ENCODE results near the gene DIO1. TPM values are rescaled to one million over a fixed set of nuclear protein-coding genes. Genes with fewer than 3 reads are reported as not detected.

DIO1 gene
- total RNA-seq, 1 experiment from 2014 or later: not detected

DNA sequence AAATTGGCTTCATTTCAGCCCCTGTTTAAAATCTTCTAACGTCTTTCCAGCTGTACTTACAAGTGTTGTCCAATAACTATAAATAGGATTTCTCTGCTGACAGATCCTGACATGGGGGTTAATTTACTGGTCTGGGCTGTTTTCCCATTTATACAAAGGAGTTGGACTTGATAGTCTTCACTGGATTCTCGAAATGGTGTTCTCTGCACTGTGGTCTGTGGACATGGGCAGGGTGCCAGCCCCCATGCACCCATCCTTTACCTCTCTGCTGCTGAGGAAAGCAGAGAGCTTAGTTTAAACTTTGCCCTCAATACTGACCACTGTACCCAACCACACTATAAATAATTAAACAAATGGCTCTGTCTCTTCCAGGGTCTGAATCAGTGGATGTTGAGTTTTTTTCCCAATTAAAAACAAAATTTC is 5.2 kb downstream of the DIO1 start:
- intact Hi-C loops (cut with micrococcal nuclease; ENCODE audit: unreplicated experiment): no loop called here
- Histone ChIP-seq H3K27me3 (replicated peaks; ENCODE audit: insufficient read depth, low read depth, low read length, poor library complexity) (no peaks in the 10 kb centered on the region), H3K4me1 (ENCODE audit: insufficient read depth, low read length, poor library complexity, severe bottlenecking) (no peaks in the 10 kb centered on the region), H3K36me3 (ENCODE audit: insufficient read depth, low read length, poor library complexity, severe bottlenecking) (no peaks in the 10 kb centered on the region), H3K9me3 (ENCODE audit: low read depth, low read length, poor library complexity, severe bottlenecking) (no peaks in the 10 kb centered on the region), H3K4me3 (ENCODE audit: low read depth, low read length, poor library complexity, severe bottlenecking) (no peak overlapping the region), H3K27ac (ENCODE audit: low read depth, low read length, poor library complexity, severe bottlenecking) (no peak overlapping the region)
- CTCF ChIA-PET: no interaction called here
- no TSS peak for BruUV-seq (replicated peaks)
- POLR2A ChIA-PET (ENCODE audit: low non-redundant PET): no interaction called here
- no peak for DNase-seq (ENCODE audit: low spot score)
- no peak for TF ChIP-seq EZH2 (IDR thresholded peaks at IDR 0.05; ENCODE audit: borderline replicate concordance, low read depth, low read length, poor library complexity, severe bottlenecking)
- TF ChIP-seq, protein P1, sequence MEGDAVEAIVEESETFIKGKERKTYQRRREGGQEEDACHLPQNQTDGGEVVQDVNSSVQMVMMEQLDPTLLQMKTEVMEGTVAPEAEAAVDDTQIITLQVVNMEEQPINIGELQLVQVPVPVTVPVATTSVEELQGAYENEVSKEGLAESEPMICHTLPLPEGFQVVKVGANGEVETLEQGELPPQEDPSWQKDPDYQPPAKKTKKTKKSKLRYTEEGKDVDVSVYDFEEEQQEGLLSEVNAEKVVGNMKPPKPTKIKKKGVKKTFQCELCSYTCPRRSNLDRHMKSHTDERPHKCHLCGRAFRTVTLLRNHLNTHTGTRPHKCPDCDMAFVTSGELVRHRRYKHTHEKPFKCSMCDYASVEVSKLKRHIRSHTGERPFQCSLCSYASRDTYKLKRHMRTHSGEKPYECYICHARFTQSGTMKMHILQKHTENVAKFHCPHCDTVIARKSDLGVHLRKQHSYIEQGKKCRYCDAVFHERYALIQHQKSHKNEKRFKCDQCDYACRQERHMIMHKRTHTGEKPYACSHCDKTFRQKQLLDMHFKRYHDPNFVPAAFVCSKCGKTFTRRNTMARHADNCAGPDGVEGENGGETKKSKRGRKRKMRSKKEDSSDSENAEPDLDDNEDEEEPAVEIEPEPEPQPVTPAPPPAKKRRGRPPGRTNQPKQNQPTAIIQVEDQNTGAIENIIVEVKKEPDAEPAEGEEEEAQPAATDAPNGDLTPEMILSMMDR (conservative IDR thresholded peaks at IDR 0.05; ENCODE audit: low read depth, low read length): no peak

DNA sequence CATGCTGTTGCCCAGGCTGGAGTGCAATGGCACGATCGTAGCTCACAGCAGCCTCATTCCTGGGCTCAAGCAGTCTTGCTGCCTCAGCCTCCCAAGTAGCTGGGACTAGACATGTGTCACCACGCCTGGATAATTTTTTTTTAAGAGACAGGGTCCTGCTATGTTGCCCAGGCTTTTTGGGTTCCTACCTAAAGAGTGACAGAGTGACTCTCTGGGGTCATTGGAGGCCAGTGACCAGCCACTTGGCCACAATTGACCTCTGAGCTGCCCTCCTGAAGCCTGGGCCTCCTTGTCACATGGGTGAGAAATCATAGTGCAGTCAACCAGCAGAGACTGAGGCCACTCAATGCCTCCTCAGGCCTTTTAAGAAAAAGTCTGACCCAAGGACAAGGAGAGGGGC is 5.7 kb downstream of the DIO1 start:
- no TSS peak for BruUV-seq (replicated peaks)
- H3K4me3 ChIP-seq (ENCODE audit: low read depth, low read length, poor library complexity, severe bottlenecking): no peak overlapping the region
- no peak overlapping the region for H3K27ac ChIP-seq (ENCODE audit: low read depth, low read length, poor library complexity, severe bottlenecking)
- H3K4me1 ChIP-seq (ENCODE audit: insufficient read depth, low read length, poor library complexity, severe bottlenecking): no peaks in the 10 kb centered on the region
- POLR2A ChIA-PET (ENCODE audit: low non-redundant PET): no interaction called here
- no peak for DNase-seq (ENCODE audit: low spot score)
- CTCF ChIA-PET: no interaction called here
- H3K36me3 ChIP-seq (ENCODE audit: insufficient read depth, low read length, poor library complexity, severe bottlenecking): no peaks in the 10 kb centered on the region
- intact Hi-C loops (cut with micrococcal nuclease; ENCODE audit: unreplicated experiment): no loop called here
- H3K9me3 ChIP-seq (ENCODE audit: low read depth, low read length, poor library complexity, severe bottlenecking): no peaks in the 10 kb centered on the region
- TF ChIP-seq EZH2 (IDR thresholded peaks at IDR 0.05; ENCODE audit: borderline replicate concordance, low read depth, low read length, poor library complexity, severe bottlenecking): no peak
- TF ChIP-seq, protein P1 (conservative IDR thresholded peaks at IDR 0.05; ENCODE audit: low read depth, low read length): no peak
- no peaks in the 10 kb centered on the region for H3K27me3 ChIP-seq (replicated peaks; ENCODE audit: insufficient read depth, low read depth, low read length, poor library complexity)

DNA sequence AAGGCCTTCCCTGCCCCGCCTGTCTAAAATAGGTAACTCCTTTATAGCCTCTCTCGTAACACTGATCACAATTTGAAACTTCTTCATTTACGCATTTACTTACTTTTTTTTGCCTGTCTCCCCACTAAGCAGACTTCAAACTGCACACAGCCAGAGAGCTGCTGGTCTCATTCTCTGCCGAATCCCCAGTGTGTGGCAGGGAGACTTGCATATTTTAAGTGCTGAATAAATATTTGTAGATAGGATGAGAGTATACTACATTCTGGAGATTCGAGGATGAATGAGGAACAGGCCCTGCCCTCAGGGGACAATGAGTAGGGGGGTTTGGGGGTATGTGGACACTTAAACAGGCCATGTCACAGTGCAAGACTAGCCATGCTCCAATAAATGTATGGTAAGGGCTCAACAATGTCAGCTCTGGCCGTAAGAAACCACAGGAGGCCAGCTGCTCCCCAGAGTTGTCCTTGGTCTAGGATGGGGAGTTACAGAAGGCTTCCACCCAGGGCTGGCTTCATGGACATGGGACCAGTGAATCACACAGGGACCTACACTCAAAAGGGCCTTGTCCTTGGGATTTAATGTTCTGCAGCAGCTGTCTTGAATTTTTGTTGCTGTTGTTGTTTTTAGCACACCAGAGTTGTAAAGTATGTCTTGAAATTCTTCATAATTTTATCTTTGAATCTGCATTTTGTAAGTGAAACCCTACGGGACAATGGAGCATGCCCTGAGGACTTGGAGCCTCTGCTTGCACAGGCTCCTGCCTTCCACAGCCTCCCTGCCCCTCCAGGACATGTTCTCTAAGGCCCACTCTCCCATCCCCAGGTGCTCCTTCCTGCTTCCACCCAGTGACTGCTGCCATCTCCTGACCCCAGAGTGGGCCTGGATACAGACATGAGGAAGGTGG is 8.5 kb downstream of the DIO1 start:
- Histone ChIP-seq H3K27me3 (replicated peaks; ENCODE audit: insufficient read depth, low read depth, low read length, poor library complexity) (no peaks in the 10 kb centered on the region), H3K4me3 (ENCODE audit: low read depth, low read length, poor library complexity, severe bottlenecking) (no peak overlapping the region), H3K27ac (ENCODE audit: low read depth, low read length, poor library complexity, severe bottlenecking) (no peak overlapping the region), H3K4me1 (ENCODE audit: insufficient read depth, low read length, poor library complexity, severe bottlenecking) (no peaks in the 10 kb centered on the region), H3K9me3 (ENCODE audit: low read depth, low read length, poor library complexity, severe bottlenecking) (no peaks in the 10 kb centered on the region), H3K36me3 (ENCODE audit: insufficient read depth, low read length, poor library complexity, severe bottlenecking) (no peaks in the 10 kb centered on the region)
- no peak for DNase-seq (ENCODE audit: low spot score)
- no TSS peak for BruUV-seq (replicated peaks)
- ChIA-PET CTCF (no interaction called here), POLR2A (ENCODE audit: low non-redundant PET) (no interaction called here)
- TF ChIP-seq EZH2 (IDR thresholded peaks at IDR 0.05; ENCODE audit: borderline replicate concordance, low read depth, low read length, poor library complexity, severe bottlenecking): no peak
- TF ChIP-seq, protein P1 (conservative IDR thresholded peaks at IDR 0.05; ENCODE audit: low read depth, low read length): no peak
- intact Hi-C loops (cut with micrococcal nuclease; ENCODE audit: unreplicated experiment): no loop called here

Data from A673 (cell line).